NCI-H82 (cell line): ENCODE measurements around the gene DISP3.

ENCODE experiments used
- DNase-seq: peaks from one replicate; lab custom pipeline; 2025; lab: John Stamatoyannopoulos, UW

The DISP3 gene

DNA sequence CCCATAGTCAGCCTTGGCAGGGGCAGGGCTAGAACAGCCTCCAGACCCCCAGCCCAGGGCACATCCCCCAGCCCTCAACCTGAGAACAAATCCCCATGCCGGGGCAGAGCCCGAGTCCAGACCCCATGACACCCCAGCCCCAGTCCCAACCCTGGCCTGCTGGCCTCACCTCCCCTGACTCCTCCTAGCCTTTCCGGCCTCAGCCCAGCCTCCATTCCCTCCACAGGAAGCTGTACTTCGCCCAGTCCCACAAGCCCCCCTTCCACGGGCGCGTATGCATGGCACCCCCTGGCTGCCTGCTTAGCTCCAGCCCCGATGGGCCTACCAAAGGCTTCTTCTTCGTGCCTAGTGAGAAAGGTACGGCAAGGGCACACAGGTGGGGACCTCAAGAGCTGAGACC lies 50.4 kb downstream of the DISP3 start:
- no peak for DNase-seq

DNA sequence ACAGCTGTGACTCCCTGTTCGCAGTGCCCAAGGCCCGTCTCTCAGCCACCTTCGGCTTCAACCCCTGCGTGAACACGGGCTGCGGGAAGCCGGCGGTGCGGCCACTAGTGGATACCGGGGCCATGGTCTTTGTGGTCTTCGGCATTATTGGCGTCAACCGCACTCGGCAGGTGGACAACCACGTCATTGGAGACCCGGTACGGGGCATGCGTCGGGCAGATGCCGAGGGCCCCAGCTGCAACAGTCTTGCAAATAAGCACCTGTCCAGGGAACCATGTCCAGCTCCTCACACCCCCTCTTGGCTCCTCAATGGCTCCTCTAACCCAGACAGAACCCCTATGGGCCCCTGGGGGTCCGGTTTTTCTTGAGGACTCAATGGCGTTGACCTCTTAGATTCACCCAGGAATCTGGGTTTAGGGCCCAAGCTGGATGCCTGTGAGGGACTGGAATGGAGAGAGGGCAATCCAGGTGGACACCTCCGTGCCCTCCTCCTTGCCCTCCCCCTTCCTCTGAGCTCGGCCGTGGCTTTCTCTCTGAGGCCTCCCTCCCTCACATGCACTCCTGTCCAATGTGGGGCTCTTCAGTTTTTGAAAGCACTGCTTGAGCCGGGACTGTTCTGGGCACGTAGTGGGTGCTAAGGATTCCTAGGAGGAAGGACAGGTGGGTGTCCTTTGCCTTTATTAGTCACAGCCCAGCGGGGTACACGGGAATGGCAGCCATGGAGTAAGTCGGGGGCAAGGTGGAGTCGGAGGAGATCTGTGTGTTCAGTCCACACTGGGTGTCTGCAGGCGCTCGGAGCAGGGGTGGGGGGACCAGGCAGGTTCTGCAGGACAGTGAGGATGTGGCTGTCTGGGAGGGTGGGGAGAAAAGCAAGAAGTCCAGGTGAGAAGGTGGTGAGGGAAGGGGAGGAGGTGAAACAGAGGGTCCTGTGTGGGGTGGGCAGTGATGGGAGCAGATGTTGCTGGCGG lies 51.1 kb downstream of the DISP3 start:
- no peak for DNase-seq

DNA sequence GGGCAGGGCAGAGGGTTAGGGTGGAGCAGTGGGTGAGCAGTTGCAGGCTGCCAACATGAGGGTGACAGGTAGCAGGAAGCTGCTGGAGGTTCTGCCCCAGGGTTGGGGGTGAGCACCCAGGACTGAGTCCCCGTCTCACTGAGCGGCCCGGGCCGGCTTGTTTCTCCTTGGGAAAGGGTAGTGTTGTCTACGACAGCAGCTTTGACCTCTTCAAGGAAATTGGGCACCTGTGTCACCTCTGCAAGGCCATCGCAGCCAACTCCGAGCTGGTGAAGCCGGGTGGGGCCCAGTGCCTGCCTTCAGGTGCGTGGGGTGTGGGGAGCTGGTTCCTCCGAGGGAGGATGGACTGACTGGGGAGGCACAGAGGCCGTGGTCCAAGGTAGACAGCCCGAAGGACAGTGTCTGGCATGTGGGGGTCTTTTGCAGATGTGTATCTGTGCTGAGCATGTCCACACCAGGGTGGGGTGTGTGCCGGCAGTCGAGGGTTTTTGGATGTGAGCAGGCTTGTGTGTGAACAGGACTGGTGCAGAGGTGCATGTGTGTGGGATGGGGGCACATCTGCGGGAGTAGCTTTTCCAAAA lies 51.9 kb downstream of the DISP3 start:
- no peak for DNase-seq

DNA sequence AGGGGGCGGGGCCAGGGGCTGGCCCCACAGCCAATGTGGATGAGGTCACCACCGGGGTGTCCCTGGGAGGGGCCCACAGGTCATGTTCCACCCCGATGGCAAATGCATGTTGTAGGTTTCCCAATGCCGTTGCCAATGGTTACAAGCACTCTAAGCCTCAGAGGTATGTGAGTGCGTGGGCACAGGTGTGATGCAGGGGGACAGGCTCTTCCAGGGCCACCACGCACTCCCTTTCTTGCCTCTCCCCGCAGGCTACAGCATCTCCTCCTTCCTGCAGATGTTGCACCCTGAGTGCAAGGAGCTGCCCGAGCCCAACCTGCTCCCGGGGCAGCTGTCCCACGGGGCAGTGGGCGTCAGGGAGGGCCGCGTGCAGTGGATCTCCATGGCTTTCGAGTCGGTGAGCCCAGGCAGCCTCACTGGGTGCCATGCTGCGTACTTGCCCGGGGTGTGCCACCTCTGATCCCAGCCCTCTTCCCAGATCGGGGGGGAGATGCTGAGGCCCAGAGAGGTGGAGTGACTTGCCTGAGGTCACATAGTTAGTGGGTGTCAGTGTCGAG lies 52.4 kb downstream of the DISP3 start:
- DNase-seq, result no peak

DNA sequence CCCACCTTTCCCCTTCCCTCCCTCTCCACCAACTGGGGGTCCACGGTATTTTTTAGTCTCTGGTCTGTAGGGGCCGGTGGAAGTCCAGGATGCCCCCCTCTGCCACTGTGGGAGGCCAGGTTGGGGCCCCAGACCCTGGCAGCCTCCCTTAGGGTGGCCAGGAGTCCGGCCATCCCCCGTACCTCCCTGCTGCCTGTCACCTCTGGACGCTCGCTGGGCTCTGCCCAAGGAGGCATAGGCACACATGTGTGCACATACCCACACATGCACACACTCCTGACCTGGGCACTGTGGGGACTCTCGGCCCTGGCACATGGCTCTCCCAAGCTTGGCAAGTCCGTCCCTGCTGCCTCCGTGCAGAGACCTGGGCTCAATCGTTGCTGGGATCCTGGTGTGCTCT lies 53.0 kb downstream of the DISP3 start:
- DNase-seq, result no peak

DNA sequence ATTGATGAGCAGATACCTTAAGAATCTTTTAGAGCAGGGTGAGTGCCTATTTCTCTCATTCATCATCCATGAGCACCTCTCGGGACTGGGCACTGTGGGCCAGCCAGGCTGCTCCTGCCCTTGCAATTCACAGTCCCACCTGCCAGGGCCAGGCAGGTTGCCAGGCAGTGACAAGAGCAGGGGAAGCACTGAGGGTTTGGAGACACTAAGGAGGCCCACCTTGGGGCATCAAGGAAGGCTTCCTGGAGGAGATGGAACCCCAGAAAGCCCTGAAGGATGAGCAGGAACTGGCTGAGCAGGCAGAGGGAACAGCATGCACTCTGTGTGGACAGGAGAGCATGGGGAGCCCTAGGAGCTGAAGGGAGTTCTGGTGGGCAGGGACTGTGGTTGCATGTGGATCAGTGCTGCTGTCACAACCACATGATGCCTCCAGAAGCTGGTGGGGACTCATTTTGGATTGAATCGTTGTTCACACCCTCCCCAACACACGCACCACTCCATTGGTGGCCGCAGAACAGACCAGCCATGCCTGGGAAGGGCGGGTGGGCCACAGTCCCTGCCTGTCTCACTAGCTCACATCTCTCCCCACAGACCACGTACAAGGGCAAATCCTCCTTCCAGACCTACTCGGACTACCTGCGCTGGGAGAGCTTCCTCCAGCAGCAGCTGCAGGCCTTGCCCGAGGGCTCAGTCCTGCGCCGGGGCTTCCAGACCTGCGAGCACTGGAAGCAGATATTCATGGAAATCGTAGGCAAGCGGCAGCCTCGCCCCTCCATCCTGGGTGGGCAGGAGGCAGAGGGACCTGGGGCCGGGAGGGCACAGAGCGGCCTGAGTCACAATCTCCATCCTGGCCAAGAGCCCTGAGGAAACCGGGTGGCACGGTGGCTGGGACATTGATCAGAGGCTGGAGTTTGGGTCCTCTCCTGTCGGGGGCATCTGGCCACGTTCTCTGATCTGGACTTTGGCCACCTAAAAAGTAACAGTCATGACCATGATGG lies 55.1 kb downstream of the DISP3 start:
- DNase-seq, result no peak

DNA sequence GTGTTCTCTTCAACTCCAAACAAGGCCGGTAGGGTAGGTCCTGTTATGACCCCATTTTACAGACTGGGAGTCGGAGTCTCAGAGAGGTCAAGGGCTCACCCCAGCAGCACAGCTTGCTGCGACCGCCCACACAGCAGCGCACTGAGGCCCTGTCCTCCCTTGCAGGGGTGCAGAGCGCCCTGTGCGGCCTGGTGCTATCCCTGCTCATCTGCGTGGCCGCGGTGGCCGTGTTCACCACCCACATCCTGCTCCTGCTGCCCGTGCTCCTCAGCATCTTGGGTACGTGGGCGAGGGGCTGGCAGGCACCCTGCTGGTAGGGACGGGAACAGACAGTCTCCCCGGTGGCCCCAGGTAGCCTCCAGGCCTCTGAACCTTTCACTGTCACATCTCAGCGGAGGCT lies 55.9 kb downstream of the DISP3 start:
- DNase-seq, result no peak

DNA sequence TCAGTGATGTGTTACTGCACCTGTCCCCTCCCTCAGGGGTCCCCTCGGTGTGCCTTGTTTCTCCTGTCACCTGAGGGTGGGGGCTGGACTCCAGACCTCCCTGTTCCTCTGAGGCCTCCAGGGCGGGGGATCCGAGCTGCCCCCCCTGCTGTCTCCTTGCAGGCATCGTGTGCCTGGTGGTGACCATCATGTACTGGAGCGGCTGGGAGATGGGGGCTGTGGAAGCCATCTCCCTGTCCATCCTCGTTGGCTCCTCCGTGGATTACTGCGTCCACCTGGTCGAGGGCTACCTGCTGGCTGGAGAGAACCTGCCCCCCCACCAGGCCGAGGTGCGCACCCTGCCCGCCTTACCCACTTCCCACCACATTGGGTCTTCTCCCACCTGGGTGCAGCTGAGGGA lies 56.4 kb downstream of the DISP3 start:
- no peak for DNase-seq

DNA sequence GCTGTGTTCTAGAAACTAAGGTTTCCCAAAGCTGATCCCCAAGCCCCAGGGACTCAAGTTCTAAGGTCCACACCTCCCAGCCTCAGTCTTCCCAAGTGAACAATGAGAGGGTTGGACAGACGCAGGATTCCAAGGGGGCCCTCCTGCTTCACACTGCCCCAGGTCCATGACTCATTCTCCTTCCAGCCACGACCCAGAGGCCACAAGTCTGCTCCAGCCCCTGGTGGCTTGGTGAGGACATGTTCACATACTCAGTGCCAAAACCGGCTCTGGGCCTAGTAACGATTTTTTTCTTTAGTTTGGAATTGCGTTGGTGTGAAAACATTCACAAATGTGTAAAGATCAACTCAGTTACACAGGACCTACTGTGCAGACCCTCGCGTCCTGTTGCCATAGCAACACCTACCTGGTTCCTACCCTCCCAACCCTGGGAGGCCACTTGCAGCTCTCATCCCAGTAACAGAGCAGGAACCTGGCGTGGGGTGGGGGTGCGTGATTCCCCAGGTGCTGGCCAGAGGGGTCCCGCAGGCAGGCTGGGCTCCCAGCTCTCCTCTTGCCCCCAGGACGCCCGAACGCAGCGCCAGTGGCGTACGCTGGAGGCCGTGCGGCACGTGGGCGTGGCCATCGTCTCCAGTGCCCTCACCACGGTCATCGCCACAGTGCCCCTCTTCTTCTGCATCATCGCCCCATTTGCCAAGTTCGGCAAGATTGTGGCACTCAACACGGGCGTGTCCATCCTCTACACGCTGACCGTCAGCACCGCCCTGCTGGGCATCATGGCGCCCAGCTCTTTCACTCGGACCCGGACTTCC lies 57.0 kb downstream of the DISP3 start:
- no peak for DNase-seq

DNA sequence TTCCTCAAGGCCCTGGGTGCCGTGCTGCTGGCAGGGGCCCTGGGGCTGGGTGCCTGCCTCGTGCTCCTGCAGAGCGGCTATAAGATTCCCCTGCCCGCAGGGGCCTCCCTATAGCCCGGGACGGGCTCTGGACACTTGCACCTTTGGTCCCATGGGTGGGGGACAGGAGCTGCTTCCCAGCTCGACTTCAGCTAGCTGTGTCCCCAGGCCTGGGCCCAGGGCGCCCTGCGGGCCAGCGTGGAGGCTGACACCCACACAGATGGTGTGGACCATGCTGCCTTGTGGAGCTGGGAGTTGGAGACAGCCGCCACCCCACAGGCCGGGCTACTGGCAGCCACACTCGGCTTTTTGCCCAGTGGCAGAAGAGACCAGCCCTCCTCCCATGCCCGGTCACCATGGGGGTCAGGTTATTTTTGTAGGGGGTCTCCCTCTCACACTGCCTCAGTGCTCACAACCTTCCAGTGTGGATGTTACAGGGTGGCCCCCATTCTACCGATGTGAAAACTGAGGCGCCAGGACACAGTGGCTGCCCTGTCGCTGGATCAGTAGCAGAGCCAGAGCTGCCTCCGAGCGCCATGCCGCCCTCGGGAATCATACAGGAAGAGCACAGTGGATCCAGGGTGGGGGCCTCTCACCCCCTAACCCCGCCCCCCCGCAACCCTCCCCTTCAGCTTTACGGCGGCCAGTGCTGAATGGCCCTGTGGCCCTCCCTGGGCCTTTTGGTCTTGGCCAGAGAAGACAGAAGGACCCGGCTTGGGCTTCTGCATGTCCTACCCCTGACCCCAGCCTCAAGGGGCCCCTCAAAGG lies 57.8 kb downstream of the DISP3 start:
- DNase-seq, result no peak

DNA sequence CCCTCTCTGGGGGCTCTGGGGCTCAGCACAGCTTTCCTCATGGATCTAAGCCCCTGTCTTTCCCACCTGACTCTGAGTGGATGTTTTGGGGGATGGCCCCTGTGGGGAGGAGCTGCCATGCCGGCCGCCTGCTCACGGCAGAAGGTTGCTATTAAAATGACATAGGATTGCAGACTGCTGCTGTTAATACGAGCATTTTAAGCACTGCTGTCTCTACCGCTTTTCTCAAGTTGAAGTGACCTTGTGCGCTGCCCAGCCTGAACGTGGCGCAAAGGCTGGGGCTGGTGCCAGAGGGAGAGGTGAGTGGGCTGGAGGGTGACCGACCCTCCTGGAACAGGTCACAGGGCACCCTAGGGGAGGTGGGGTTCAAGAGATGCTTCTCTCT lies 58.4 kb downstream of the DISP3 start:
- DNase-seq, result peak; percentile 57

DNA sequence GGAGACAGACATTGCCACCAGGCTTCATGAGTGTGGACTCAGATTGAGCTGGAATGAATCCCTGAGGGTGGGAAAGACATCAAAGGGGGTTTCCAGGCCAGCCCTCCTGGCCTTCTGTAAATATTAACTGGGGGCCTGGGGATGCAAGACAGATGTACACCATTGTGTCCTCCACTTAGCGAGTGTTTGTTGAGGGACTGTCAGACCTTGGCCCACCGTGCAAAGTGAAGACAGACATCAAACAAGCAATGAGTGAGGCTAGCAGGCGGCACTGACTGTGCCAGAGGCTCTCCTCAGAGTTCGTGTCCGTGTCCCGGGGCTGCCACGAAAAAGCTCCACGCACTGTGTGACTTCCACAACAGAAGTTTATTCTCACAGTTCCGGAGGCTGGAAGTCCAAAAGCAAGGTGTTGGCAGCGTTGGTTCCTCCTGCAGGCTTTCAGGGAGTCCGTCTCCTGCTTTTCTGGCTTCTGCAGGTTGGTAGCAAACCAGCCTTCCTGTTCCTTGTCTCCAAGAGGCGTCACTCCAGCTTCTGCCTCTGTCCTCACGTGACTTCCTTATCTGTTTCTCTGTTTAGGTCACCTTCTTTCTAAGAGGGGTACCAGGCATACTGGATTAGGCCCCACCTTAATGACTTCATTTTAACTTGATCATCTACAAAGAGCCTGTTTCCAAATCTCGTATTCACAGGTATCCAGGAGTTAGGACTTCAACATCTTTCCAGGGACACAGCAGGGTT lies 59.1 kb downstream of the DISP3 start:
- DNase-seq, result no peak

DNA sequence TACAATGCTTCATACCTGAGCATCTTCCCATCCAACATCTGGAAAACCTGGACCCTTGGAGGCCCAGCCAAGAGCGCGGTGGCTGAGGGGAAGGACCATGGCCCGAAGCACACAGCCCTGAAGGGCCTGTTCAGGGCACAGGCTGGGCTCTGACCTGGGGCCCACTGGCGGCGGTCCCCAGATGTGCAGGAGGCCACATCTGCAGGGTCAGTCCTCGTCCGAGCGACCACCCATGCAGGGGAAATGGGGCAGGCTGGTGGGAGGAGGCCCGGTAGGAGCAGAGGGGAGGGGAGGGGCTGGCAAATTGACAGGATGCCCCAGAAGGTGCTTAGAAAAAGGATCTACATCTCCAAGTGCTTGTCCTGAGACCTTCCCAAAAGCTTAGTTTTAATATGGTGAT lies 59.9 kb downstream of the DISP3 start:
- DNase-seq, result no peak

DNA sequence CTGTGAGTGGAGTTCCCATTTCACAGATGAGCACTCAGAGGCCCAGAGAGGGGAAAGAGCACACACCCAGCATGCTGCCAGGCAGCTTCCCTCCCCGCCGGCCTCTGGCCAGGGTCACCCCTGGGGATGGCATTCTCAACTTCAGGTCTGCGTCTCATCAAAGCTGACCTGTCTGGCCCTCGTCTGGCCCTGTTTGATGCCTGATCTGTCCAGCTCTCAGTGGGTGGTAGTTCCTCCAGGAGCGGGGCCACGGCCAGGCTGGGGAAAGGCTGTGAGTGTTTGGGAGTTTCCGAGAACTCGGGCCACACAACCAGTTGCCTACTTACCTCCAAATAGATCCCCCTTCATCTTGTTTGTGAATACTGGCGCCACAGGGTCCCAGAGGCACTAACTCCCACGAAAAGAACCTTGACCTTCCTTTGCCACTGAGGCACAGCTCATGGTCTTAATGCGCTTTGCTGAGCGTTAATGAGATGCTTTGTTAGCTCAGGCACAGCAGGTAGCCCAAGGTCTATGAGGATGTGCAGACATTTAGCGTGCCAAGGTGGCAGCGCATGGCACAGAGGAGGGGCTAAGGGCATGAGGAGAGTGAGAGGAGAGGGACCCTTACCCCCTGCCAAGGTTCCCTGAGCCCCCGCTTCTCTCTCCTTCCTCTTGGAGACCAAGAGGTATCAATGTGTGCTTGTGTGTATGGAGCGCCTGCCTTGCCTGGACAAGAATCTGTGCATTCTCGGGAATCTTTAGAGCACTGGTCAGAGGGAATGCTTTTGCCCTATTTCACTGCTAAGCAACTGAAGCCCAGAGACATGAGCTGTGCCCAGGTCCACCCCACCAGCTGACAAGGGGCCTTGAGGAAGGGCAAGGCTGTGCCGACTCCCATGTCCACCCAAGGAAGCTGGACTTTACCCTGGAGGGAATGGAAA lies 61.2 kb downstream of the DISP3 start:
- no peak for DNase-seq

DNA sequence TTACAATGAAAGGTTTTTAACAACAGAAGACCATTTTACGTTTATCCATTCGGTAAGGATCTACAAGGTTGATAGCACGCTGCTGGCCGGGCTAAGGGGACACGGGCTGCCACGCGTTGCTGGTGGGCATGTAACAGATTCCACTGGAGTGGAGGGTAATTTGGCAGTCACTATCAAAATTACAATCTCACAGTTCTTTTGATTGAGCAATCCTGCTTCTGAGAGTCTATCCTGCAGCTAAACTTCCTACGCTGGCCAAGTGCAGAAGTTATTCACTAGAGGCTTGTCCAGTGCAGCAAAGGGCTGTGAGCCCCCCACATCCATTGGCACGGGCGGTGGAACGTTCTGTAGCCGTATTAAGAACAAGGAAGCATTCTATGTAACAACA lies 61.8 kb downstream of the DISP3 start:
- no peak for DNase-seq

DNA sequence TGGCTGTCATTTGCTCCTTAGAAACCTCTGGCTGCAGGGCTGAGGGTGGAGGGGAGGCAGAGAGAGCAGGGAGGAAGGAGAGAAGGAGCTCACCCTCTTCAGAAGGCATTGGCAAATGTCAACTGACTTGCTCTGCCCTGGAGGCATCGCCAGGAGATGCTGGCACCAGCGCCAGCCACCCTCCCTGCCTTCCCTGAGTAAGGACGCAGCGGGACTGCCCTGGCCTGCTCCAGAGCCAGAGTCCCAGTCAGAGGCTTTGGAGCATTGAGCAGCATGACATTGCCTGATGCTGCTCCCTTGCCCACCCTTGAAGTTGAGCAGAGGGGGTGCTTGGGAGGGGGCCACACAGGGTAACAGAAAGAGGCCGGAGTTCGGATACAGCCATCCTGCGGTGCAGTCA lies 62.3 kb downstream of the DISP3 start:
- DNase-seq, result no peak

DNA sequence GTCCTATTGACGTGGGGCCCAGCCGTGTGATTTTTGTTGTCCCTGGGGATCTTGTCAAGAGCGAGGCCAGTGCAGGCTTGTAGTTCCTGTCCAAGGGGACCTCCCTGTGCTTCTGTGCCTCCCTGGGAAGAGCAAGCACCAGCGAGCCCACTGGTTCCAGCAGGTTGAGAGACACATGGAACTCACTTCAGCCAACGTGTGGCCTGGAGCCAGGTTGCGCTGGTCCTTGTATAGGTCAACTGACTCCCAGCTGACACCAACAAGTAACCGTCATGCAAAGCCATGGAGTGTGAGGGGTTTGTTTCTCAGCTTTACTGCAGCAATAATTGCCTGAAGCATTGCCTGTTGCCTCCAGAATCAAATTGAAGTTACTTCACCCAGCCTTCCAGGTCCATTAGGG lies 63.0 kb downstream of the DISP3 start:
- no peak for DNase-seq

DNA sequence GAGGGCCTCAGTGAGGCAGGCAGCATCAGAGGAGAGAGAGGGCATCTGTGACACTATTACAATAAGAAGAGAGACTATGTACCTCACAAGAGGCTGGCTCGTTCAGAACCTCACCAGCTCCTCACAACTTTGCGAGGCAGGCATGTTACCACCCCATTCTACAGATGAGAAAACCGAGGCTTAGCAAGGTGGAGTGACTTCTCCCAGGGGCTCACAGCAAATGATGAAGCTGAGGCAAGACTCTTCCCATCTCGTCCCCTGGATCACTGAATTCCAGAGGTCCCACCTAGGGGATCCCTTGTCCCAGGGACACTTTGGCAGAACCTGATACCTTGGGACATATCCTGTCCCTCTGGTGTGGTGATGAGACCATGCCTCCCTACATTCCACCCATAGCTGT lies 64.4 kb downstream of the DISP3 start:
- DNase-seq, result no peak

DNA sequence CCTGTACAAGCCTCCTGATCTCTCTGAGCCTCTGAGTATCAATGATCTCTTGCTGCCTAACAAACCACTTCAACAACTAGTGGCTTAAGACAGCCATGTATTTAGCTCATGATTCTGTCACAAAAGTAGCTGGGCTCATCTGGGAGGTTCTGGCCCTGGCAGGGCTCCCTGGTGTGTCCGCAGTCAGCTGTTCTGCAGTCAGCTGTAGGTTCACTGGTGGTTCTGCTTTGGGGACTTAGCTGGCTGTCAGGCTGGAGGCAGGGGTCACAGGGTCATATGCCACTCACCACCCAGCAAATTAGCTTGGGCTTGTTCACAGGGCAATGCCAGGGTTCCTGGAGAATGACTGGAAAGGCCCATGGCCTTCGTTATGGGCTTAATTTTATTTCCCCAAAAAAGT lies 64.8 kb downstream of the DISP3 start:
- DNase-seq, result no peak
